IPS DF 6.9 (cell line): Measurements from ENCODE around the gene ZNF593.

Experiments
- DNase-seq: peaks from one replicate; pipeline ENCODE4 v3.0.0-alpha.2; 2013; ENCODE audit warnings: low read depth, low spot score
- H3K27ac ChIP-seq: one replicate; pipeline ENCODE4 v1.5.1; 2013; ENCODE audit warnings: low read length, control low read depth
- H3K27me3 ChIP-seq: 2 replicates; pipeline ENCODE4 v1.6.1; 2013; ENCODE audit warnings: mild to moderate bottlenecking, low read length; ENCODE audit not compliant: control insufficient read depth, insufficient read depth
- H3K36me3 ChIP-seq: 2 replicates; pipeline ENCODE4 v1.6.1; 2013; ENCODE audit warnings: low read length; ENCODE audit not compliant: control insufficient read depth, insufficient read depth
- H3K4me1 ChIP-seq: 2 replicates; pipeline ENCODE4 v1.6.1; 2013; ENCODE audit warnings: low read length; ENCODE audit not compliant: control insufficient read depth, insufficient read depth
- H3K4me3 ChIP-seq: 2 replicates; pipeline ENCODE4 v1.5.1; 2013; ENCODE audit warnings: mild to moderate bottlenecking, low read length
- H3K9me3 ChIP-seq: 2 replicates; pipeline ENCODE4 v1.6.1; 2013; ENCODE audit warnings: low read length, inconsistent platforms; ENCODE audit not compliant: control insufficient read depth, insufficient read depth
- WGBS: extraction: QIAGEN DNeasy Blood & Tissue Kit; methylation state at CpG from one replicate; pipeline ENCODE4 v1.1.7; 2013; ENCODE audit warnings: mixed read lengths, missing lambda C conversion rate; ENCODE audit not compliant: insufficient read length, insufficient coverage; 5-methylcytosine and 5-hydroxymethylcytosine counted together

ZNF593 gene

GRCh38 chr1:26169669-26170471 is at the start of gene ZNF593:
Gene ZNF593, plus strand, starts transcription at chr1:26169908. Its CDS starts 76 bp downstream, at chr1:26169984.
- Histone ChIP-seq H3K27me3 (no peaks in the 10 kb centered on the region), H3K4me1 (peaks cover 8% of the 10 kb centered on the region), H3K27ac (no peak within 1 kb of the TSS), H3K4me3 (peak within 1 kb of the TSS; percentile 84), H3K36me3 (no peaks in the 10 kb centered on the region), H3K9me3 (no peaks in the 10 kb centered on the region)
- peak; percentile 70 for DNase-seq
- no CpG with 5 or more reads among the region's 76 CpGs for WGBS

GRCh38 chr1:26121854-26122773 is 47.6 kb upstream of the ZNF593 start:
- no peaks in the 10 kb centered on the region for H3K4me1 ChIP-seq
- H3K27me3 ChIP-seq, result no peaks in the 10 kb centered on the region
- H3K9me3 ChIP-seq, result no peaks in the 10 kb centered on the region
- H3K27ac ChIP-seq, result no peak overlapping the region
- DNase-seq, result no peak
- H3K36me3 ChIP-seq, result no peaks in the 10 kb centered on the region; the same call in 1 of the 2 replicates
- 100% methylated on average over 1 of the region's 8 CpGs for WGBS
- no peak overlapping the region for H3K4me3 ChIP-seq

- WGBS, result no CpG with 5 or more reads among the region's 7 CpGs
- no peaks in the 10 kb centered on the region for H3K9me3 ChIP-seq
- DNase-seq, result no peak
- no peak overlapping the region for H3K27ac ChIP-seq
- no peaks in the 10 kb centered on the region; the same call in 1 of the 2 replicates for H3K36me3 ChIP-seq
- H3K4me3 ChIP-seq, result no peak overlapping the region
- no peaks in the 10 kb centered on the region for H3K27me3 ChIP-seq
- no peaks in the 10 kb centered on the region for H3K4me1 ChIP-seq
These were observed 46.4 kb upstream of the ZNF593 start for GRCh38 chr1:26122988-26123973.

GRCh38 chr1:26124418-26125331 is 45.0 kb upstream of the ZNF593 start:
- H3K27ac ChIP-seq, result no peak overlapping the region
- DNase-seq, result no peak

GRCh38 chr1:26125382-26125781 is 44.3 kb upstream of the ZNF593 start:
- H3K36me3 ChIP-seq, result no peaks in the 10 kb centered on the region; the same call in 1 of the 2 replicates
- H3K27ac ChIP-seq, result no peak overlapping the region
- H3K4me3 ChIP-seq, result no peak overlapping the region
- no peaks in the 10 kb centered on the region for H3K27me3 ChIP-seq
- no peak for DNase-seq
- no peaks in the 10 kb centered on the region for H3K4me1 ChIP-seq
- no peaks in the 10 kb centered on the region for H3K9me3 ChIP-seq

More at GRCh38 chr1:26124418-26125331, 45.0 kb upstream of the ZNF593 start:
- no peaks in the 10 kb centered on the region; the same call in 1 of the 2 replicates for H3K36me3 ChIP-seq
- WGBS, result no CpG with 5 or more reads among the region's 4 CpGs
- no peaks in the 10 kb centered on the region for H3K9me3 ChIP-seq
- no peaks in the 10 kb centered on the region for H3K27me3 ChIP-seq
- H3K4me3 ChIP-seq, result no peak overlapping the region
- H3K4me1 ChIP-seq, result no peaks in the 10 kb centered on the region

GRCh38 chr1:26125946-26126320 is 43.8 kb upstream of the ZNF593 start:
- H3K4me3 ChIP-seq, result no peak overlapping the region
- no peaks in the 10 kb centered on the region for H3K27me3 ChIP-seq
- H3K36me3 ChIP-seq, result no peaks in the 10 kb centered on the region; the same call in 1 of the 2 replicates
- no CpG with 5 or more reads among the region's 1 CpG for WGBS
- H3K27ac ChIP-seq, result no peak overlapping the region
- DNase-seq, result no peak
- no peaks in the 10 kb centered on the region for H3K4me1 ChIP-seq
- H3K9me3 ChIP-seq, result no peaks in the 10 kb centered on the region

GRCh38 chr1:26126321-26127084 is 43.2 kb upstream of the ZNF593 start:
- H3K9me3 ChIP-seq, result no peaks in the 10 kb centered on the region
- no peak overlapping the region for H3K4me3 ChIP-seq
- no peak overlapping the region for H3K27ac ChIP-seq
- DNase-seq, result no peak
- no CpG with 5 or more reads among the region's 9 CpGs for WGBS
- no peaks in the 10 kb centered on the region for H3K4me1 ChIP-seq
- no peaks in the 10 kb centered on the region for H3K27me3 ChIP-seq
- H3K36me3 ChIP-seq, result no peaks in the 10 kb centered on the region; the same call in 1 of the 2 replicates

- Histone ChIP-seq H3K36me3 (no peaks in the 10 kb centered on the region), H3K9me3 (no peaks in the 10 kb centered on the region), H3K27me3 (no peaks in the 10 kb centered on the region), H3K4me3 (no peak overlapping the region), H3K4me1 (no peaks in the 10 kb centered on the region), H3K27ac (no peak overlapping the region)
- DNase-seq, result no peak
- WGBS, result no CpG with 5 or more reads among the region's 13 CpGs
These were observed 42.2 kb upstream of the ZNF593 start for GRCh38 chr1:26127235-26128163.
